HL-60 (cell line): ENCODE data around the gene TEX29.

Experiments
- CTCF ChIP-seq: IDR thresholded peaks from one replicate; pipeline ENCODE4 v1.5.1; 2011; ENCODE audit warnings: low read length, control low read depth, inconsistent platforms; ENCODE audit not compliant: insufficient read depth
- GABPA ChIP-seq: IDR thresholded peaks from 2 replicates; pipeline ENCODE4 v1.6.1; 2012; ENCODE audit warnings: low read depth
- POLR2AphosphoS5 ChIP-seq: IDR thresholded peaks from 2 replicates; pipeline ENCODE4 v1.6.1; 2012; ENCODE audit warnings: low read depth
- REST ChIP-seq: IDR thresholded peaks from 2 replicates; pipeline ENCODE4 v1.6.1; 2012; ENCODE audit warnings: low read depth; ENCODE audit not compliant: insufficient replicate concordance

- TF ChIP-seq CTCF (no peak), POLR2AphosphoS5 (no peak), REST (no peak), GABPA (no peak)
Measured at GRCh38 chr13:111323549-111323948, 3.1 kb downstream of the TEX29 start.
